ENCODE data around the gene CAVIN2.

GRCh38 chr2:191831410-191831994 is 15.4 kb downstream of the CAVIN2 start:
- TF ChIP-seq CTCF (IDR thresholded peaks at IDR 0.05; ENCODE audit: low read length): no peak
- no peak for TF ChIP-seq EZH2 (IDR thresholded peaks at IDR 0.05; ENCODE audit: borderline replicate concordance, low read length)

Data from OCI-LY1 (cell line).